ENCODE measurements around the gene GAPDHS. TPM values are rescaled to one million over a fixed set of nuclear protein-coding genes. Genes with fewer than 3 reads are reported as not detected.

The GAPDHS gene
- total and polyA plus RNA-seq, 2 experiments from 2014 or later = not detected

- H3K9ac ChIP-seq = no peak overlapping the region
- H3K4me1 ChIP-seq (ENCODE audit: insufficient read depth) = peaks cover 8% of the 10 kb centered on the region; the same call in 1 of the 2 replicates
- H3K4me3 ChIP-seq = no peak overlapping the region
- no peaks in the 10 kb centered on the region for H4K20me1 ChIP-seq (ENCODE audit: insufficient read depth)
- DNase-seq = no peak
- no peaks in the 10 kb centered on the region for H3K79me2 ChIP-seq (ENCODE audit: insufficient read depth)
- no peak overlapping the region for H2AFZ ChIP-seq
- H3K27ac ChIP-seq = no peak overlapping the region
- H3K9me3 ChIP-seq (ENCODE audit: low read depth) = no peaks in the 10 kb centered on the region
- WGBS, 2 experiments (ENCODE audit: low coverage in 1 of 2, low lambda C conversion rate in 2 of 2, missing lambda C conversion rate in 2 of 2) = 73 to 82% methylated on average over 3 of the region's 3 CpGs
- no peaks in the 10 kb centered on the region for H3K36me3 ChIP-seq (ENCODE audit: low read depth)
- H3F3A ChIP-seq (ENCODE audit: insufficient read depth) = no peaks in the 10 kb centered on the region
- no peak overlapping the region for H3K4me2 ChIP-seq (ENCODE audit: unreplicated experiment)
- no peaks in the 10 kb centered on the region for H3K9me2 ChIP-seq (ENCODE audit: insufficient read depth)
- no peaks in the 10 kb centered on the region for H3K27me3 ChIP-seq (replicated peaks; ENCODE audit: insufficient read depth)
- TF ChIP-seq EZH2phosphoT487 (IDR thresholded peaks at IDR 0.05; ENCODE audit: insufficient read depth, low read depth) (no peak), EZH2 (IDR thresholded peaks at IDR 0.05; ENCODE audit: insufficient read depth, poor library complexity, severe bottlenecking) (no peak)
- in situ Hi-C loops (cut with MboI) = no loop called here
Measured at GRCh38 chr19:35508129-35508528, 25.1 kb upstream of the GAPDHS start.

- TF ChIP-seq EZH2 (IDR thresholded peaks at IDR 0.05; ENCODE audit: insufficient read depth, poor library complexity, severe bottlenecking) (no peak), EZH2phosphoT487 (IDR thresholded peaks at IDR 0.05; ENCODE audit: insufficient read depth, low read depth) (no peak)
- Histone ChIP-seq H3K9me2 (ENCODE audit: insufficient read depth) (no peaks in the 10 kb centered on the region), H3K27ac (no peak overlapping the region), H3K4me2 (ENCODE audit: unreplicated experiment) (no peak overlapping the region), H3K4me1 (ENCODE audit: insufficient read depth) (peaks cover 12% of the 10 kb centered on the region), H4K20me1 (ENCODE audit: insufficient read depth) (no peaks in the 10 kb centered on the region), H3K4me3 (peak overlapping the region; percentile 75; the same call in 1 of the 2 replicates), H3K9me3 (ENCODE audit: low read depth) (no peaks in the 10 kb centered on the region), H3K79me2 (ENCODE audit: insufficient read depth) (no peaks in the 10 kb centered on the region), H3F3A (ENCODE audit: insufficient read depth) (no peaks in the 10 kb centered on the region), H3K27me3 (replicated peaks; ENCODE audit: insufficient read depth) (no peaks in the 10 kb centered on the region), H3K9ac (no peak overlapping the region), H2AFZ (peak overlapping the region; percentile 92; the same call in 1 of the 2 replicates), H3K36me3 (ENCODE audit: low read depth) (no peaks in the 10 kb centered on the region)
- in situ Hi-C loops (cut with MboI) = no loop called here
- peak; percentile 38 for DNase-seq
- 21 to 29% methylated on average over 12 of the region's 12 CpGs for WGBS, 2 experiments (ENCODE audit: low coverage in 1 of 2, low lambda C conversion rate in 2 of 2, missing lambda C conversion rate in 2 of 2)
Measured at GRCh38 chr19:35509018-35509652, 24.1 kb upstream of the GAPDHS start.

GRCh38 chr19:35509861-35510625 is 23.2 kb upstream of the GAPDHS start:
- Histone ChIP-seq H3K27ac (no peak overlapping the region), H3F3A (ENCODE audit: insufficient read depth) (no peaks in the 10 kb centered on the region), H3K4me2 (ENCODE audit: unreplicated experiment) (peak overlapping the region; percentile 96), H3K9me3 (ENCODE audit: low read depth) (no peaks in the 10 kb centered on the region), H3K4me1 (ENCODE audit: insufficient read depth) (peaks cover 16% of the 10 kb centered on the region), H3K9ac (peak overlapping the region; percentile 50), H3K79me2 (ENCODE audit: insufficient read depth) (no peaks in the 10 kb centered on the region), H3K36me3 (ENCODE audit: low read depth) (no peaks in the 10 kb centered on the region), H3K4me3 (peak overlapping the region; percentile 75), H3K27me3 (replicated peaks; ENCODE audit: insufficient read depth) (no peaks in the 10 kb centered on the region), H2AFZ (peak overlapping the region; percentile 92), H3K9me2 (ENCODE audit: insufficient read depth) (no peaks in the 10 kb centered on the region), H4K20me1 (ENCODE audit: insufficient read depth) (no peaks in the 10 kb centered on the region)
- DNase-seq = peak; percentile 64
- in situ Hi-C loops (cut with MboI) = no loop called here
- no peak for TF ChIP-seq EZH2phosphoT487 (IDR thresholded peaks at IDR 0.05; ENCODE audit: insufficient read depth, low read depth)
- no peak for TF ChIP-seq EZH2 (IDR thresholded peaks at IDR 0.05; ENCODE audit: insufficient read depth, poor library complexity, severe bottlenecking)
- WGBS, 2 experiments (ENCODE audit: low coverage in 1 of 2, low lambda C conversion rate in 2 of 2, missing lambda C conversion rate in 2 of 2) = 2 to 4% methylated on average over 38 to 39 of the region's 39 CpGs

GRCh38 chr19:35510626-35510964 is 22.7 kb upstream of the GAPDHS start:
- no peaks in the 10 kb centered on the region for H3K27me3 ChIP-seq (replicated peaks; ENCODE audit: insufficient read depth)
- no peaks in the 10 kb centered on the region for H3K36me3 ChIP-seq (ENCODE audit: low read depth)
- peak overlapping the region; percentile 75; the same call in 1 of the 2 replicates for H3K4me3 ChIP-seq
- H3K79me2 ChIP-seq (ENCODE audit: insufficient read depth) = no peaks in the 10 kb centered on the region
- DNase-seq = no peak
- in situ Hi-C loops (cut with MboI) = no loop called here
- 8 to 10% methylated on average over 12 to 15 of the region's 15 CpGs for WGBS, 2 experiments (ENCODE audit: low coverage in 1 of 2, low lambda C conversion rate in 2 of 2, missing lambda C conversion rate in 2 of 2)
- H3K4me2 ChIP-seq (ENCODE audit: unreplicated experiment) = peak overlapping the region; percentile 96
- H3K9me2 ChIP-seq (ENCODE audit: insufficient read depth) = no peaks in the 10 kb centered on the region
- no peak overlapping the region for H3K27ac ChIP-seq
- H3K4me1 ChIP-seq (ENCODE audit: insufficient read depth) = peaks cover 16% of the 10 kb centered on the region
- H3F3A ChIP-seq (ENCODE audit: insufficient read depth) = no peaks in the 10 kb centered on the region
- no peak overlapping the region for H3K9ac ChIP-seq
- TF ChIP-seq EZH2 (IDR thresholded peaks at IDR 0.05; ENCODE audit: insufficient read depth, poor library complexity, severe bottlenecking) (no peak), EZH2phosphoT487 (IDR thresholded peaks at IDR 0.05; ENCODE audit: insufficient read depth, low read depth) (no peak)
- peak overlapping the region; percentile 92; the same call in 1 of the 2 replicates for H2AFZ ChIP-seq
- H3K9me3 ChIP-seq (ENCODE audit: low read depth) = no peaks in the 10 kb centered on the region
- no peaks in the 10 kb centered on the region for H4K20me1 ChIP-seq (ENCODE audit: insufficient read depth)

Measured in GM23248 (cell line).